Ectodermal cell (in vitro differentiated cells): ENCODE measurements around the gene ZNF814. TPM values are rescaled to one million over a fixed set of nuclear protein-coding genes. Genes with fewer than 3 reads are reported as not detected.
"Not testable (repeated sequence)": the region's sequence is repeated elsewhere in the genome, so short reads cannot be mapped to it uniquely, and the experiment has no call there.

ENCODE experiments used
- H3K27ac ChIP-seq: 2 replicates; pipeline ENCODE4 v1.7.0; 2013; ENCODE audit warnings: mild to moderate bottlenecking, low read depth, low read length; ENCODE audit not compliant: insufficient read depth, poor library complexity, severe bottlenecking
- H3K27me3 ChIP-seq: 2 replicates; pipeline ENCODE4 v1.7.0; 2013; ENCODE audit warnings: mild to moderate bottlenecking, low read length; ENCODE audit not compliant: insufficient read depth, control insufficient read depth, poor library complexity, severe bottlenecking
- H3K36me3 ChIP-seq: one replicate; pipeline ENCODE4 v1.7.0; 2013; ENCODE audit warnings: low read length; ENCODE audit not compliant: control insufficient read depth, insufficient read depth
- H3K4me1 ChIP-seq: one replicate; pipeline ENCODE4 v1.7.0; 2013; ENCODE audit warnings: low read length; ENCODE audit not compliant: control insufficient read depth, insufficient read depth
- H3K4me3 ChIP-seq: 2 replicates; pipeline ENCODE4 v1.7.0; 2013; ENCODE audit warnings: low read depth, low read length, control low read depth; ENCODE audit not compliant: insufficient read depth
- H3K9me3 ChIP-seq: 2 replicates; pipeline ENCODE4 v1.7.0; 2013; ENCODE audit warnings: mild to moderate bottlenecking, low read length, moderate library complexity; ENCODE audit not compliant: control insufficient read depth
- WGBS, 2 experiments: methylation state at CpG; one replicate each; pipeline ENCODE4 v1.1.7; 2013; ENCODE audit warnings: missing lambda C conversion rate in 2 of 2; 5-methylcytosine and 5-hydroxymethylcytosine counted together
- polyA plus RNA-seq, 4 experiments: library from polyadenylated mRNA; stranded (reverse); fragments of 50-300 nt; gene quantifications; one replicate each; pipeline ENCODE4 v1.2.3, GENCODE V29; 2013

Gene ZNF814
- polyA plus RNA-seq (2013, experiment 1 of 4): 40.1 TPM
- polyA plus RNA-seq (2013, experiment 2 of 4): 48.6 TPM
- polyA plus RNA-seq (2013, experiment 3 of 4): 26.8 TPM
- 31.4 TPM for polyA plus RNA-seq (2013, experiment 4 of 4)

GRCh38 chr19:57888560-57889231, at the start of gene ZNF814:
Gene ZNF814 (minus strand): TSS chr19:57889037. CDS start chr19:57888802, 235 bp downstream.
- Histone ChIP-seq H3K36me3 (peaks cover 3% of the 10 kb centered on the region), H3K9me3 (no peaks in the 10 kb centered on the region), H3K27me3 (no peaks in the 10 kb centered on the region), H3K27ac (peak within 1 kb of the TSS; percentile 84), H3K4me1 (no peaks in the 10 kb centered on the region), H3K4me3 (peak within 1 kb of the TSS; percentile 100)
- 0% methylated on average over 43 of the region's 43 CpGs for WGBS, 2 experiments

DNA sequence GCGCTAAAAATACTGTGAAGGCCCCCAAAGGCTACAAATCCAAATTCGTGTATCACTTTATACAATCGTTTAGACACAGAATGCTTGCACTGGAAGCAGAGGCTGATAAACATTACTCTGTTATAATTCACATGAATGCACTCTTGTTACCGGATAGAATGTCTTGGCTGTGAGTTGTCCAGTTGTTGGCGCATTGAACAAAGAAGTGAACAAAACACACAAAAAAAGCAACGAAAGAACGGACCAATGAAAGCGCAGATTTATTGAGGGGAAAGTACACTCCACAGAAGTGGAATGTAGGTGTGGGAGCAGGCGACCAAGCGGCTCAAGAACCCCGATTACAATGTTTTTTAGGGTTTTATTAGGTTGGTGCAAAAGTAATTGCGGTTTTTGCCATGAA, 46.9 kb upstream of the ZNF814 start:
- Histone ChIP-seq H3K27ac (no peak overlapping the region), H3K9me3 (peaks cover 5% of the 10 kb centered on the region)

GRCh38 chr19:57934820-57935665, 46.2 kb upstream of the ZNF814 start, which contains the start of gene ZNF418:
Gene ZNF418 (minus strand): TSS chr19:57935402. CDS start chr19:57933822, 1,580 bp downstream.
- peak within 1 kb of the TSS; percentile 85 for H3K4me3 ChIP-seq
- H3K9me3 ChIP-seq: peaks cover 9% of the 10 kb centered on the region
- H3K27ac ChIP-seq: no peak within 1 kb of the TSS
- H3K36me3 ChIP-seq: peaks cover 41% of the 10 kb centered on the region
- no peaks in the 10 kb centered on the region for H3K4me1 ChIP-seq
- no peaks in the 10 kb centered on the region for H3K27me3 ChIP-seq
- WGBS, 2 experiments: 2% methylated on average over 54 of the region's 54 CpGs

More for the DNA sequence above, 46.9 kb upstream of the ZNF814 start:
- H3K4me3 ChIP-seq: no peak overlapping the region
- H3K36me3 ChIP-seq: peaks cover 35% of the 10 kb centered on the region
- H3K4me1 ChIP-seq: no peaks in the 10 kb centered on the region
- 93 to 96% methylated on average over 12 of the region's 12 CpGs for WGBS, 2 experiments
- H3K27me3 ChIP-seq: no peaks in the 10 kb centered on the region

- Histone ChIP-seq H3K4me1 (no peaks in the 10 kb centered on the region), H3K4me3 (no peak overlapping the region), H3K27ac (no peak overlapping the region), H3K9me3 (peaks cover 9% of the 10 kb centered on the region), H3K36me3 (peaks cover 86% of the 10 kb centered on the region), H3K27me3 (no peaks in the 10 kb centered on the region)
- WGBS, 2 experiments: 93 to 94% methylated on average over 4 of the region's 4 CpGs
These were observed 38.8 kb upstream of the ZNF814 start for GRCh38 chr19:57927587-57927986.

DNA sequence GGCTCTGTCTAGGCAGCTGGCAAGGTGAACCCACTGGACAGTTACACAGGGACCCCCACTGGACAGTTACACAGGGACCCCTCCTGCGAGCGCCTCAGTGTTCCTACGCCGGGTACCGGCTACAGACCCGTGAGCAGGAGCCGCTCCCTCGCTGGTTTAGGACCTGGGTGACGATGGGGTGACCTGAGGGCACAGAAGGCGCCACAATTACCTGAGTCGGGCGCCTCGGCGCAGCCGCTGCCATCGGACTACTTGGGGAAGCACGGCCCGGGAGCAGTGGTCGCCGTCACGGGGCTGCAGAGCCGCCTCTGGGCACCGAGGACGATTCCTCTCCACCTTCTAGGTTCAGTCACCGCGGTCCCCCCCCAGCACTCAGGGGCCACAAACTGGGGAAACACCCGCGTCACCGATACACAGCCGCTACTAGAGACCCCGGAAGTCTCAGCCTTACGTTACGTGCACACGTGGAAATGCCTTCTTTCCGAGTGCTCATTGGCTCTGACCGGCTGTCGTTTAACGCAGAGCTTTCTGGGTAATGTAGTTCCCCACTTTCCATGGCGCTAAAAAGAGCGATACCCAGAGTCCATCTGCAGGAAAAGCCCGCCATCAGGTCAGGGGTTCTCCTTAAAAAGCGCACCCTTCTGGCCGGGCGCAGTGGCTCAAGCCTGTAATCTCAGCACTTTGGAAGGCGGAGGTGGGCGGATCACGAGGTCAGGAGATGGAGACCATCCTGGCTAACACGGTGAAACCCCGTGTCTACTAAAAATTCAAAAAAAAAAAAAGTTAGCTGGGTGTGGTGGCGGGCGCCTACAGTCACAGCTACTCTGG, 27.5 kb upstream of the ZNF814 start, which contains the start of gene ZNF417:
ZNF417 (minus strand) TSS at position 425 of the 828 bp plus-strand sequence; CDS start at position 244, 181 bp downstream.
- peak within 1 kb of the TSS; percentile 60 for H3K27ac ChIP-seq
- H3K4me1 ChIP-seq, H3K9me3 ChIP-seq, H3K27me3 ChIP-seq: not testable (repeated sequence)
- 1% methylated on average over 51 of the region's 51 CpGs for WGBS, 2 experiments
- H3K4me3 ChIP-seq: peak within 1 kb of the TSS; percentile 87
- H3K36me3 ChIP-seq: peaks cover 13% of the 10 kb centered on the region

GRCh38 chr19:57914531-57914930, 25.7 kb upstream of the ZNF814 start:
- no peaks in the 10 kb centered on the region for H3K9me3 ChIP-seq
- H3K36me3 ChIP-seq: peaks cover 6% of the 10 kb centered on the region
- H3K4me3 ChIP-seq: no peak overlapping the region
- no peaks in the 10 kb centered on the region for H3K4me1 ChIP-seq
- H3K27ac ChIP-seq: no peak overlapping the region
- H3K27me3 ChIP-seq: no peaks in the 10 kb centered on the region
- 93 to 96% methylated on average over 3 of the region's 3 CpGs for WGBS, 2 experiments

- no peaks in the 10 kb centered on the region for H3K9me3 ChIP-seq
- no peak overlapping the region for H3K4me3 ChIP-seq
- H3K36me3 ChIP-seq: peaks cover 14% of the 10 kb centered on the region
- no peak overlapping the region for H3K27ac ChIP-seq
- no peaks in the 10 kb centered on the region for H3K27me3 ChIP-seq
- no peaks in the 10 kb centered on the region for H3K4me1 ChIP-seq
- WGBS, 2 experiments: 93 to 97% methylated on average over 3 of the region's 3 CpGs
These were observed 18.6 kb upstream of the ZNF814 start for GRCh38 chr19:57907394-57907793.

- WGBS, 2 experiments: 94 to 95% methylated on average over 4 to 6 of the region's 6 CpGs
These were observed 16.4 kb upstream of the ZNF814 start for GRCh38 chr19:57905258-57905657.

GRCh38 chr19:57903618-57904184, 14.9 kb upstream of the ZNF814 start:
- H3K27ac ChIP-seq: no peak overlapping the region
- no peak overlapping the region for H3K4me3 ChIP-seq
- 79 to 85% methylated on average over 7 of the region's 7 CpGs for WGBS, 2 experiments
- no peaks in the 10 kb centered on the region for H3K9me3 ChIP-seq
- no peaks in the 10 kb centered on the region for H3K4me1 ChIP-seq
- no peaks in the 10 kb centered on the region for H3K27me3 ChIP-seq
- peaks cover 9% of the 10 kb centered on the region for H3K36me3 ChIP-seq

More at GRCh38 chr19:57905258-57905657, 16.4 kb upstream of the ZNF814 start:
- H3K4me1 ChIP-seq: no peaks in the 10 kb centered on the region
- no peaks in the 10 kb centered on the region for H3K9me3 ChIP-seq
- no peak overlapping the region for H3K27ac ChIP-seq
- H3K4me3 ChIP-seq: no peak overlapping the region
- peaks cover 9% of the 10 kb centered on the region for H3K36me3 ChIP-seq
- H3K27me3 ChIP-seq: no peaks in the 10 kb centered on the region
